H1 (cell line): ENCODE results near the gene SELENOI.

Source experiments
- BCL11A ChIP-seq, 2 experiments: IDR thresholded peaks; one replicate each; pipeline ENCODE4 v1.6.1; 2011; ENCODE audit warnings: low read depth in 2 of 2, low read length in 2 of 2, mild to moderate bottlenecking in 2 of 2
- CBX8 ChIP-seq: fragments of 300-800, 300-1000 bp; sonication (generic); IDR thresholded peaks from 2 replicates; pipeline ENCODE4 v1.7.1; 2016; ENCODE audit warnings: low read depth, low read length, borderline replicate concordance
- CTCF ChIP-seq, 3 experiments: IDR thresholded peaks; 1 replicate in 2 of 3; 2 replicates in 1 of 3; pipeline versions ENCODE4 v1.5.1 to v1.6.1; 2011; ENCODE audit warnings: low read length in 3 of 3, mild to moderate bottlenecking in 3 of 3, inconsistent platforms in 2 of 3, low read depth in 1 of 3, moderate library complexity in 1 of 3; ENCODE audit not compliant: insufficient read depth in 1 of 3; ENCODE audit errors: control extremely low read depth in 1 of 3
- EP300 ChIP-seq, 2 experiments: IDR thresholded peaks; 1 replicate in 1 of 2; 2 replicates in 1 of 2; pipeline ENCODE4 v1.6.1; 2011 to 2012; ENCODE audit warnings: low read depth in 2 of 2, low read length in 2 of 2, mild to moderate bottlenecking in 2 of 2, borderline replicate concordance in 1 of 2, inconsistent platforms in 1 of 2, moderate library complexity in 1 of 2
- GABPA ChIP-seq: IDR thresholded peaks from 2 replicates; pipeline ENCODE4 v1.6.1; 2011; ENCODE audit warnings: mild to moderate bottlenecking, low read length, moderate library complexity, borderline replicate concordance; ENCODE audit not compliant: insufficient read depth
- KDM1A ChIP-seq: fragments of 200-600, 300-600 bp; sonication (generic); IDR thresholded peaks from 2 replicates; pipeline ENCODE4 v1.7.1; 2016; ENCODE audit warnings: mild to moderate bottlenecking, low read length, borderline replicate concordance
- NRF1 ChIP-seq: IDR thresholded peaks from 2 replicates; pipeline ENCODE4 v1.6.1; 2011; ENCODE audit warnings: mild to moderate bottlenecking, low read depth, low read length, improper control_type of control experiment
- POLR2A ChIP-seq, 2 experiments: IDR thresholded peaks; 1 replicate in 1 of 2; 2 replicates in 1 of 2; pipeline ENCODE4 v1.6.1; 2011; ENCODE audit warnings: low read depth in 2 of 2, low read length in 2 of 2, mild to moderate bottlenecking in 2 of 2; ENCODE audit errors: control extremely low read depth in 1 of 2
- SIX5 ChIP-seq: IDR thresholded peaks from 2 replicates; pipeline ENCODE4 v1.6.1; 2011; ENCODE audit warnings: mild to moderate bottlenecking, low read depth, low read length
- SRF ChIP-seq: IDR thresholded peaks from 2 replicates; pipeline ENCODE4 v1.6.1; 2011; ENCODE audit warnings: mild to moderate bottlenecking, low read depth, low read length, moderate library complexity
- TF ChIP-seq, protein P1 (sequence below): IDR thresholded peaks from 2 replicates; pipeline ENCODE4 v1.6.1; 2011; ENCODE audit warnings: low read length, improper control_type of control experiment

- TF ChIP-seq NRF1 = no peak
- TF ChIP-seq CBX8 = no peak
- TF ChIP-seq, protein P1, sequence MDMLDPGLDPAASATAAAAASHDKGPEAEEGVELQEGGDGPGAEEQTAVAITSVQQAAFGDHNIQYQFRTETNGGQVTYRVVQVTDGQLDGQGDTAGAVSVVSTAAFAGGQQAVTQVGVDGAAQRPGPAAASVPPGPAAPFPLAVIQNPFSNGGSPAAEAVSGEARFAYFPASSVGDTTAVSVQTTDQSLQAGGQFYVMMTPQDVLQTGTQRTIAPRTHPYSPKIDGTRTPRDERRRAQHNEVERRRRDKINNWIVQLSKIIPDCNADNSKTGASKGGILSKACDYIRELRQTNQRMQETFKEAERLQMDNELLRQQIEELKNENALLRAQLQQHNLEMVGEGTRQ = no peak
- no peak for TF ChIP-seq POLR2A (IDR thresholded peaks at IDR 0.05; ENCODE audit: control extremely low read depth in 1 of 2, low read depth in 2 of 2, low read length in 2 of 2)
- no peak for TF ChIP-seq EP300 (IDR thresholded peaks at IDR 0.05; ENCODE audit: borderline replicate concordance in 1 of 2, low read depth in 2 of 2, low read length in 2 of 2)
- TF ChIP-seq CTCF (IDR thresholded peaks at IDR 0.05; ENCODE audit: control extremely low read depth in 1 of 3, insufficient read depth in 1 of 3, low read depth in 1 of 3, low read length in 3 of 3) = no peak
- TF ChIP-seq SIX5 = no peak
- no peak for TF ChIP-seq GABPA
- TF ChIP-seq SRF = no peak
- no peak for TF ChIP-seq KDM1A
- no peak for TF ChIP-seq BCL11A (IDR thresholded peaks at IDR 0.05; ENCODE audit: low read depth in 2 of 2, low read length in 2 of 2)
Observed at GRCh38 chr2:26394694-26395093, 48.8 kb downstream of the SELENOI start.
